GM19238 (cell line): ENCODE results near the gene TMEM247.
"Not testable (repeated sequence)": the region's sequence is repeated elsewhere in the genome, so short reads cannot be mapped to it uniquely, and the experiment has no call there.

Source experiments
- DNase-seq: peaks from one replicate; pipeline ENCODE4 v3.0.0; 2011; ENCODE audit warnings: low spot score; ENCODE audit not compliant: insufficient read length

TMEM247 gene

DNA sequence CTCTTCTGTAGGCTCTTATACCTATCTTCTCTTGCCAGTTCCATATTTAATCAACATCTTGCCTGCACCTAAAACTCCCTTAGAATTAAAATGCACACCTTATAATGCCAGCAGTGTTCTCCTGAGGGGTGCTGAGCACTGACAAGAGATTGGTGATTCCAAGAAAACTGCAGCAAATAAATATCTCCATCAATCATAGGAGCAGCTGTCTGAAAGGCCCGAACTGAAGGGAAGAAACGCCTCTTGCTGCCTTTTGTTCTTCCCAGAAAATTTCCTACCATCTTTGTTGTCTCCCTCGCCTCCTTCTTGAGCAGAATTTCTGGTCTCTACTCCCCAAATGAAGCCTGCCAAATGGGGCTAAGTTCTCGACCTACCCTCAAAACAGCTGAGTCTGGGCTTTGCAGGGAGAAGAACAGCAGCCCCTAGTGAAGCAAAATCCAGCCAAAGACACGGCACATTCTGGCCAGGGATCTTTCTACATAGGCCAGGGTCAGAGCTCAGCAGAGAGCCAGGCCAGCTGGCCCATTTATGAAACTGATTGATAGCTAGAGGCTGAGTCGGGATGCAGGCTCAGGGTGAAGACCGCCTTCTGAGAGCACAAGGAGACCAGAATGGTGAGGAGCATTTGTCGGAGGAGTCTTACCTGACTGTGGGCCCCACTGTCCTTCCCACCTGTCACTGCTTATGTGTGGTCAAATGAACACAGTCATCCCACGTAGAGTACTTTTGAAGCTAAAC lies 20.4 kb upstream of the TMEM247 start:
- DNase-seq, result no peak

DNA sequence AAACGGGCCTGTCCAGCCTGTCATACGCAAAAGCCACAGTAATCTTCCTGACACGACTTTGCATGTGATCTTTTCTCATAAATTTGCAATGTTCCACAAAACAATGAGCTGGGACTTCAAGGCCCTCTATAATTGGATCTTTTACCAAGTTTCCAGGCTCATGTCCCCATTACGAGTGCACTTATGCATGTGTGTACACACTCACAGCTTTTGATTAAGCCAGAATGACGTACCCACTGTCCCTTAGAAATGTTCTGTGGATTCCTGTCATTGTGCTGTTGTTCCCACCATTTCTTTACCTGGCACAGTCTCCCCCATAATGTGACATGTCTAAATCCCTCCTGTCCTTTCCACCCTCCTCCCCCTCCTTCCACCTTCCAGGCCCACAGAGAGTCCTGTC lies 19.7 kb upstream of the TMEM247 start:
- no peak for DNase-seq

DNA sequence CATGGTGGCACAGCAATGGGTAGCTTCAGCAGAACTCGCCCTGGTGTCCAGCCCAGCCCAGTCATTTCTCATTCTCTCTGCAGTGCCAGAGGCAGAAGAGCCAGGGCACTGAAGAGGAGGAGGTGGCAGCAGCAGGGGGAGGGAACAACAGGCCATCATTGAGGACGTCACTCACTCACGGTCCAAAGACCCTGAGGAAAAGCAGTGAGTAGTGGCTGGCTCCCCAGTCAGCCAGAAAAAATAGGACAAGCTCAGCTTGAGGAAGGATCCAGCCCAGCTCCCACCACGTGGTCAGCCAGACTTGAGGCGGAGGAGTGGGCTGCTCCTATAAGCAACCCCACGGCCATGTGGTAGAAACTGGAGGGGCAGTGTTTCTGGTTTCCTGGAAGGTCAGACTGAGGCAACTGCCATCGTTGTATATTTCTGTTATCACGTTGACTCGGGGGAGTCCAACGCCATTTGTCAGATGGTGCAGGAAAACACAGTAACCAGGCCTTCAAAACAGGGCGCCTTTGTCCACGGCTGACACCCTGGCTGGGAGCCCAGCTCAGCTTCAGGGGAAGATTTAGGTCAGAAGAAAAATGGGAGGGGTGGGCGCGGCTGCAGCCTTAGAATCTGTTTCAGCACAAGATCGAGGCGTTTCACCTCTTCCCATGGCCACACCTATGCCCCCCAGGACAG lies 19.0 kb upstream of the TMEM247 start:
- no peak for DNase-seq

DNA sequence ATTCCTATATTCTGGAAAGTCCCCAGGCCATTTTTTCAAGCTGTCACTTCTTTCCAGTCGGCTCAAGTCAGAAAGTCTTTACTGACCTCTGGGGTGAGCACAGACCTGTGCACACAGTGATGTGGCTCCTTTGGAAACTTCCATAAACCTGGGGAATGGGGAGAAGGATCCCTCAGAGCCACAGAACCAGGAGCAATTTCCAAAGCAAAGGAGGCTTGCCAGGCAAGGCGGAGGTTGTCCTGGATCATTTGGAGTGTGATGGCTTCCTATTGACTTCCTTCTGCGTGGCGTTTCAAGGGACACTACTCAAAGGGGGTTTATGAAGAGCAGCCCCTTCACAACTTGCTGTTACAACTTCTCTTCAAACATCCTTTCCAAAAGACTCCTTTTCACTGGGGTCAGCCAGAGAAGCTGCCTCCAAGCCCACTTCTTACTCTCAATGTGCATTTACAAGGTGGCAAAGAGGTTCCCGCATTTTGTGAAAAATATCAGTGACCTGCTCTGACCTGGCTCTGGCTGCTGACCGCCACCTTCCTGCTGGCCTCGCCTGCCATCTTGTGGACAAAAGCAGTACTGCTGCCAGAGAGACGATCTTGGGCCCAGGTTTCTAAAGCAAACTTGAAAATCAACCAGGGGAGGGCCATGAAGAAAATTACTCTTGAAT lies 18.2 kb upstream of the TMEM247 start:
- DNase-seq, result peak; percentile 51

DNA sequence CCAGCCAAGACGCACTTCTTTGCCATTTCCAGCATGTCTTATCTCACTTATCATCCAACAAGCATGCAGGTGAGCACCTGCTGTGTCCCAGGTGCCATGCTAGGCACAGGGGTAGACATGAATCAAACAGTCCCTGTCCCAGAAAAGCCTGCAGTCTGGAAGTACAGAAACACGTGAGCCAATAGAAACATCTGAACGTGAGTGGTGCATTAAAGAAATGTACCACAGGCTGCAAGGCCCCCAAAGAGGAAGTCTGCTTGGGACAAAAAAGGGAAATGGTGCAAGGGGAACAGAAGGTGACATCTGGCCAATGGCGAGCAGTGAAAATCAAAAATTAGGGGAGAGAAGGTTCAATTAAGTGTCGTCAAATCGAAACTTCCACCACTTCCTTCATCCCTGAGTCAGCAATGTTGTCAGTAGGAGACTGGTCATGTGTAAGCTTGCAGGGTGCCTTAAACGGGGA lies 17.6 kb upstream of the TMEM247 start:
- DNase-seq, result no peak

DNA sequence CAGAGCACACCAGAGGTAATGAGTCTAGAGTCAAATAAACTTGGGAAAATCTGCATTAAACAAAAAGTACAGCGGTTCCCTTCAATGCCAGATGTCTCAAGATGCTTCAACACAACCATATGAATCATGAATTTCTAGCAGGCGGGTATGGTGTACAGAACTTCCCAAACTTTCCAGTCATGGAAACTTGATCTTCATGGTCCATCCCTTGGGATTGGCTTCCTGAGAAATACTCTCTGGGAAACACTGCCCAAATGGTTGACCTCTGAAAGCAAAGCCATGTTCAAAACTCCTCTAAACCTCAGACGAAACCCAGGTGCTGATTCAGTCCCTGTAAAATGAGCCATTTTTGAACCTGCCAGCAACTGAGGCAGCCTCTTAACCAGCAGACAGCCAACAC lies 16.4 kb upstream of the TMEM247 start:
- DNase-seq, result no peak

DNA sequence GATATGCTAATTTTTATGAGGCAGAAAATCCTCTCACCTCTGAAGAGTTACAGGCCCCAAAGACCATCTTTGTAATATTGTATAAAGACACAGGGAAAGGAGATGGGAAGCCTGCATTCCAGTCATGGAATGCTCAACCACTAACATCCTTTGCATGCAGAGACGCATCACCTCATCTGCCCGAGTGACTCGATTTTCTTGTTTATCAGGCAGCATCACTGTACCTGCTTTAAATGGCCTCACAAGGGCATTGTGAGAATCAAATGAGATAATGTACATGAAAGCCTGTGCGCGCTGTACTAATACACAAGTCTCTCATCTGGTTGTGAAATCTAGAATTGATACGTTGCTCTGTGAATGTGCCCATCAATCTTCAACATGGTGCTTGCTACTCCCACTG lies 10.2 kb upstream of the TMEM247 start:
- DNase-seq, result no peak

DNA sequence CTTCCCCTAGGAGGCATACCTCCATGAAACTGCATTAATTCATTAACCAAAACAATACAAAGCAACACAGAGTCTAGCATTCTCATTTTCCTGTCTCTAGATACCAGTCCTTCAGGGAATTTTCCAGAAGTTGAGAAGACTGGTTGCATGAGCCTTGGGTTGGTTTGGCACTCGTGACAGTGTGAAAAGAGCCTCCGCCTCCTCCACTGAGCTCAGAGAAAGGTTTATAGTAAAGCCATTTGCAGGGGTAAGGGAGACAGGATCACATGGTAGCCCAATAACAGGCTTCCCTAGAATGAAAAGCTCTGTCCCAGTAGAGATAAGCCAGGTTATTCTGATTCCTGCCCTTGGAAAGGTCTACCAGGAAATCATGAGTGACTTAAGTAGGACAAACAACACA lies 9.7 kb upstream of the TMEM247 start:
- no peak for DNase-seq

DNA sequence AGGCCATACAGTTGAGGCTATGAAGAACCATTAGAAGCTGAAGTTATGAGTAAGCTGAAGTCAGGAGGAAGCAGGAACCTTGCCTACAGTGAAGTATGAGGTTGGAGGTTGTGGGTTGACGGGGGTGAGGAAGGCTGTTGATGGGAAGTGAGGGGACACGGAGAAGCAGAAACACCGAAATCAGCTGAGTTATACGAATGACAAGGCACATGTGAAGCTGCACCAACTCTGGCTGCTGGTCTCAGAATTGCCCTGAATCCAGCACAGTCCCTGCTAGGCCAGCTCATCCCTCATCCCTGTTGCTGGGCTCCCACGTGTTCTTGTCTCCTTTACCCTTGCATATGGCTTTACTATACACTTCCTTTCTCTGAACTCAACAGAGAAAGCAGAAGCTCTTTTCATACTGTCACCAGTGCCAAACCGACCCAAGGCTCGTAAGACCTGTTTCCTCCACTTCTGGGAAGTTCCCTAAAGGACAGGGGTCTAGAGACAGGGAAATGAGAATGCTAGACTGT lies 9.2 kb upstream of the TMEM247 start:
- DNase-seq, result no peak

DNA sequence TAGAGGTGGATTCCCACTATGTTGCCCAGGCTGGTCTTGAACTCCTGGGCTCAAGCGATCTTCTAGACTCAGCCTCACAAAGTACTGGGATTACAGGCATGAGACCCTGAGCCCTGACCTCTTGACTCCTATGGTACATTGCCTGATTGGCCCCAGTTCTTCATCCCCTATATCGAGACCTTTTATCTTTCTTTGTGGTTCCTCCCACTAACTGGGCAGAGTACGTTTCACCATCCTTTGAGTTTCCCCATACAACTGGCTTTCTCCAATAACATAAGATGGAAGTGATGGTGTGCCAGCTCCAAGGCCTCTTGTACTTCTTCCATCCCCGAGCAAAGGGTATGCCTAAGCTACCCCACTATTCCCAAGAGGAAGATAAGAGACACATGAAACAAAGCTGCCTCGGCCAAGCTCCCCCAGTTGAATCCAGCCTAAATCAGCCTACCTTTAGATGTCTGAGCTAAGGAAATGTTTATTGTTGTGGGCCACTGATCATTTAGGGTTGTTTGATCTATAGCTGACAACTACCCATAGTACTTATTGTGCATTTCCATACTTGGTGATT lies 8.3 kb upstream of the TMEM247 start:
- no peak for DNase-seq

DNA sequence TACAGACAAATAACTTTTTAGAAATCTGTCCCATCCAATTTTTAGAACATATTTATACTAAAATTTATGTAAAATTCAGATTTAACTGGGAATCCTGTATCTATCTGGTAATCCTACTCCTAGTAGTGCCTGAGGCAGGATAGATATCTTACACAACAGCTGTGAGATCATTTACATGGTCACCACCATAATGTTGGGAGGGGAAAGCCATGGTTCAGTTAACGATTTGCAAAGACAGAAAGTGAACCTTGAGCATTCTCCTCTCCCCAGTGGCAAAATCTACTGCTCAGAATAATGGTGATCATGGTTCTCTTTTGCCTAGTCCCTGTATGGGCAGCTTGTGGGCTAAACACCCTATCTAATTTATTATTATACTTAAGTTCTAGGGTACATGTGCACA lies 7.7 kb upstream of the TMEM247 start:
- no peak for DNase-seq

DNA sequence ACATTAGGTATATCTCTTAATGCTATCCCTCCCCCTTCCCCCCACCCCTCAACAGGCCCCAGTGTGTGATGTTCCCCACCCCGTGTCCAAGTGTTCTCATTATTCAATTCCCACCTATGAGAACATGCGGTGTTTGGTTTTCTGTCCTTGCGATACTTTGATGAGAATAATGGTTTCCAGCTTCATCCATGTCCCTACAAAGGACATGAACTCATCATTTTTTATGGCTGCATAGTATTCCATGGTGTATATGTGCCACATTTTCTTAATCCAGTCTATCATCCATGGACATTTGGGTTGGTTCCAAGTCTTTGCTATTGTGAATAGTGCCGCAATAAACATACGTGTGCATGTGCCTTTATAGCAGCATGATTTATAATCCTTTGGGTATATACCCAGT lies 7.2 kb upstream of the TMEM247 start:
- DNase-seq, result not testable (repeated sequence)

DNA sequence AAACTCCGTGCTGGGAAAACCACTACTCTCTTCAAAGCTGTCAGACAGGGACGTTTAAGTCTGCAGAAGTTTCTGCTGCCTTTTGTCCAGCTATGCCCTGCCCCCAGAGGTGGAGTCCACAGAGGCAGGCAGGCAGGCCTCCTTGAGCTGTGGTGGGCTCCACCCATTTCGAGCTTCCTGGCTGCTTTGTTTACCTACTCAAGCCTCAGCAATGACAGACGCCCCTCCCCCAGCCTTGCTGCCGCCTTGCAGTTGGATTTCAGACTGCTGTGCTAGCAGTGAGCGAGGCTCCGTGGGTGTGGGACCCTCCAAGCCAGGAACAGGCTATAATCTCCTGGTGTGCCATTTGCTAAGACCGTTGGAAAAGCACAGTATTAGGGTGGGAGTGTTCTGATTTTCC lies 1.9 kb upstream of the TMEM247 start:
- DNase-seq, result not testable (repeated sequence)

DNA sequence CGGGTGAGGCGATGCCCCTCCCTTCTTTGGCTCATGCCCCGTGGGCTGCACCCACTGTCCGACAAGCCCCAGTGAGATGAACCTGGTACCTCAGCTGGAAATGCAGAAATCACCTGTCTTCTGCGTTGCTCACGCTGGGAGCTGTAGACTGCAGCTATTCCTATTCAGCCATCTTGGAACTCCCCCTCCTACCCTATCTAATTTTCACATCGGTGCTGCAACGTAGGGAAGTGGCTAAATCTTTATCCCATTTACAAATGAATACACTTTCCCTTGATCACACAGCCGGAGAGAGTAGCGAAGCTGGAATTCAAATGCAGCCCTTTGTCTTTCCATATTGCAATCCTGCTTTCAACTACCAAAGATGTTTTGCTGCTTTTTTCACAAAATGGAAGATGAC lies 1.4 kb upstream of the TMEM247 start:
- DNase-seq, result no peak

DNA sequence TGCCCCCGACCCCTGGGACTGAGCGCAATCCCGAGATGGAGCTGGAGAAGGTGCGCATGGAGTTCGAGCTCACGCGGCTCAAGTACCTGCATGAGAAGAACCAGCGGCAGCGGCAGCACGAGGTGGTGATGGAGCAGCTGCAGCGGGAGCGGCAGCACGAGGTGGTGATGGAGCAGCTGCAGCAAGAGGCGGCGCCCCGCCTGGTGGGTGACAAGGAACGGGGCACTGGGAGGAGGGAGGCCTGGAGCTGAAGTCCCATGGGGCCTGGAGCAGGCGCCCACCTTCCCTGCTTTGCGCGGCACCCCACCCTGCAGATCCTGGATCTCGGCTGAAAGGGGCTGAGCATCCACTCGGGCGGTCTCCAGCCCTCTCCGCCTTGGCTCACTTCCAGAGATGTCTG lies 1.2 kb downstream of the TMEM247 start:
- no peak for DNase-seq

DNA sequence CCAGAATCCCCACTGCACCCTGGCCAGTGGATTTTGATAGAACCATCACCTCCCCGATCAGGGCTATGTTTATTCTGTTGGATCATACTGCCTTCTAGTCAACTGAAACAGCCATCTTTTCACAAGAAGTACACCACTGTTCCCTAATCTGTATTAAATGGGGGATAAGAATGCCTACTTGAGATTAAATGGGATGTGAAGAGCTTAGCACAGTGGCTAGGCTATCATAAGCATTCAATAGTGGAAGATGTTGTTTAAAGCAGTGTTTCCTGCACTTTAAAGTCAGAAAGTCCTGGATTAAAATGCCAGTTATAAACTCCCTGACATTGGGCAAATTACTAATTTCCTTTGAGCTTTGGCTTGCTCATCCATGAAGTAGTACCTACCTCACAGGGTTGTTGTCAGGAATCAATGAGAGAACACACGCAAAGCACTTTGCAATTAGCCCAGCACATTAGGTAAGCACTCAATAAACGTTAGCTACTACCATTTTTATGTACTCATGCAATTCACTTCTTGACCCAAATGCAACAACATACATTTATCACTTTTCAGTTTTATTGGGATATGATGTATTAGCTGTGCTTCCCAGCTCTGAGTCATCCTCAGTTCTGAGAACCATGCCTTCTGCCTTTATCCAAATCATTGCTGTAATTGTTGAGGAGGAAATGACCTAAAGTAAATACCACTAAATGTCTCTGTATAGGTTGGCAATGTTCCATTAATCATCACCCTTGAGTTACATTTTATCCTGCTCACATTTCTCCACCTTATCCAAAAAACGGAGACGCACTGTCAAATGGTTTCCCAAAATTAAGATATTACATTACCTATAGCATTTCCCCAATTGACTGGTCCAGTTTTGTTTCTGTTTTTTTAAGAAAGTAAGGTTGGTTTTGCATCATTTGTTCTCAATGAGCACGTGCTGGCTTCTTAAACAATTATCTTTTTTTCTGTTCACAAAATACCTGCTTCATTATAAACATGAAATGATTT lies 2.1 kb downstream of the TMEM247 start:
- no peak for DNase-seq

DNA sequence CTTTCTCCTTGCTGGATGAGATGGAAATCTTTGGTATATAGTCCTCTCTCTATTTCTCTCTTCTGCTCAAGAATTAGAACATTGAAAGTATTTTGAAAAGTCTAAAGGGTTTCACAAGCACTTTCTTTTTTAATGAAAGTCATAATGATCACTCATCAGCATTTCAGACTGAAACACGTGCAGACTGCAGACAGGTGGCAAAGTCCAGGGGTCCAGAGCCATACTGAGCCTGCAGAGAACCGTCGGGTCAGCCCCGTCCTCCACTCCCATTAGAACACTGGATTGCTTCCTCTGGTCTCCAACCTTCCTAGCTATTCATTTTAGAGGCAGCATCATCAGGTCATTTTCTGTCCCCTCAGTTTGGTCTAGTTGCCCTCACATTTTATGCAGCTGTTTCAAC lies 3.1 kb downstream of the TMEM247 start:
- no peak for DNase-seq

DNA sequence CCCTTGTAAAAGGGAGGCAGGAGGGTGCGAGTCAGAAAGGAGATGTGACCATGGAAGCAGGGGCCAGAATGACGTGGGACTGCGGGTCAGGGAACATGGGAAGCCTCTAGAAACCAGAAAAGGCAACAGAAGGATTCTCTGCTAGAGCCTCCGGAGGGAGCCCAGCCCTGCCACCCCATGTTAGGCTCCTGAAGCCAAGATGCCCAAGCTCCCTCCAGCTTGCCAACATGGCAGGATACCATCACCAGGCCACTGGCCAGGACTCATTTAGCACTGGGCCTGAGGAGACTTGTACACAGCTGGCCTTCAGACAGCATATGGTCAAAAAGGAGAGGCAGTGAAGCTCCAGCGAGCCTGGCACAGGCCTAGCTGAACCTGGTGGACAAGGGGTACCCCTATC lies 5.6 kb downstream of the TMEM247 start:
- DNase-seq, result no peak

DNA sequence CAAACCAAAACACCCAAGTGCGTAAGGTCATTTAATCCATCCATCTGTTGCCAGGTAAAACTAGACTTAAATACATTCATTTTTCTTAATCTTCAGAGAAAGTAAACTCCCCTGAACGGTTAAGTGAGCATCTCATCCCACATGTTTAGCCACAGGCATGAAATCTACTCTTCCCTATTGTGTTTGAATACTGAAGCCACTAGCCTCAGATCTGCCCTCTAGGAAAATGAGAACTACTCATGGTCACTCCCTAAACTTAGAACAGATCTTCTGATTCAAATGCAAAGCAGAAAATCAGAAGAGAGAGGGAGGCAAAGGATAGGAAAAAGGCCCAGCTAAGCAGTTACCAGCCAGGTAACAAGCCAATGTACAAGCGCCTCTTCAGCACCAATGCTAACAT lies 7.1 kb downstream of the TMEM247 start:
- DNase-seq, result no peak

DNA sequence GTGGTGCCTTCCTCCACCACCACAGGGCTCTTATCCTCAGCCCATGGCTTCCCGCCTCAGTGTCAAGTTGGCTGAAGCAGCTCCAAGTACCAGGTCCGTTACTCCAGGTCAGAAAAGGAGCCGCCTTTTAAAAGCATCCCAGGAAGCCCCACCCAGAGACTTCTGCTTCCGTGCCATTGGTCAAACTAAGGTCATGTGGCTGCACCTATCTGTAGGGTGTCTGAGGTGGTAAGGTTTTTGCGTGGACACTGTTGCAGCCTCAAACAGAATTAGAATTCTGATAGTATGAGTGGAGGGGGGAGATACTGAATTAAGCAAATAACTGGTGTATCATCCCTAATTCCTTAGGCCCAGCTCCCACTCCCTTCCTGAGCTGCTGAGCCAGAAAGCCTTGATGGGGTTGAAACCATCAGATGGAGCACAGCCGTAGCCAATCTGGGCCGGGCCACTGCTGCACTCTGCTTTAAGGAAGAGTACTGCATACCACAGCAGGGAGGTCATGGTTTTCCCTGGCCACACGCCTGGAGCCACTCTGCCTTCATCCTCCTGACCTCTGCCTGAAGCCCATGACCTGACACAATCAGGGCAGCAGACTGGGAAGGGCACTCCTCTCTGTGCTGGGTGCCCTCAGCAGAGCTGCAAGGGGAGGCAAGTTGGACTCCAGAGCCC lies 8.4 kb downstream of the TMEM247 start:
- no peak for DNase-seq
